IPS DF 6.9 (cell line): ENCODE measurements around the gene ANO7.

Experiments
- DNase-seq: peaks from one replicate; pipeline ENCODE4 v3.0.0-alpha.2; 2013; ENCODE audit warnings: low read depth, low spot score
- H3K27ac ChIP-seq: one replicate; pipeline ENCODE4 v1.5.1; 2013; ENCODE audit warnings: low read length, control low read depth
- H3K27me3 ChIP-seq: 2 replicates; pipeline ENCODE4 v1.6.1; 2013; ENCODE audit warnings: mild to moderate bottlenecking, low read length; ENCODE audit not compliant: control insufficient read depth, insufficient read depth
- H3K36me3 ChIP-seq: 2 replicates; pipeline ENCODE4 v1.6.1; 2013; ENCODE audit warnings: low read length; ENCODE audit not compliant: control insufficient read depth, insufficient read depth
- H3K4me1 ChIP-seq: 2 replicates; pipeline ENCODE4 v1.6.1; 2013; ENCODE audit warnings: low read length; ENCODE audit not compliant: control insufficient read depth, insufficient read depth
- H3K4me3 ChIP-seq: 2 replicates; pipeline ENCODE4 v1.5.1; 2013; ENCODE audit warnings: mild to moderate bottlenecking, low read length
- H3K9me3 ChIP-seq: 2 replicates; pipeline ENCODE4 v1.6.1; 2013; ENCODE audit warnings: low read length, inconsistent platforms; ENCODE audit not compliant: control insufficient read depth, insufficient read depth
- WGBS: extraction: QIAGEN DNeasy Blood & Tissue Kit; methylation state at CpG from one replicate; pipeline ENCODE4 v1.1.7; 2013; ENCODE audit warnings: mixed read lengths, missing lambda C conversion rate; ENCODE audit not compliant: insufficient read length, insufficient coverage; 5-methylcytosine and 5-hydroxymethylcytosine counted together

The ANO7 gene

DNA sequence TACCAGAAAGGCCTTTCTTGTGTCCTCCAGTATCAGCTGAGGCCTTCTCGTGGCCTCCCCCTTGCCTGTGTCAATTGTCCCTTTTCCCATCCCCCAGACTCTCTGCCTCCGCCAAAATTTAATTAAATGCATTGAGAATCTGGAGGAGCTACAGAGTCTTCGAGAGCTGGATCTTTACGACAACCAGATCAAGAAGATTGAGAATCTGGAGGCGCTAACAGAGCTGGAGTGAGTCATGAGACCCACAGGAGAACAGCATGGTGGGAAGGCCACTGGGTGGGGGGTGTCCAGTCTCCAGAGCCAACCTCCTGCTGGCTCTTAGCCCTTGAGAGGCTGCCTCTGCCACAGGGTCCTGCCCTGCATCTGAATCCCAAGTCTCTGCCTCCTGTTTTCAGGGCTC, 29.4 kb upstream of the ANO7 start:
- WGBS: no CpG with 5 or more reads among the region's 5 CpGs
- Histone ChIP-seq H3K4me3 (no peak overlapping the region), H3K9me3 (no peaks in the 10 kb centered on the region), H3K27me3 (no peaks in the 10 kb centered on the region), H3K36me3 (no peaks in the 10 kb centered on the region), H3K27ac (no peak overlapping the region), H3K4me1 (no peaks in the 10 kb centered on the region)
- no peak for DNase-seq

DNA sequence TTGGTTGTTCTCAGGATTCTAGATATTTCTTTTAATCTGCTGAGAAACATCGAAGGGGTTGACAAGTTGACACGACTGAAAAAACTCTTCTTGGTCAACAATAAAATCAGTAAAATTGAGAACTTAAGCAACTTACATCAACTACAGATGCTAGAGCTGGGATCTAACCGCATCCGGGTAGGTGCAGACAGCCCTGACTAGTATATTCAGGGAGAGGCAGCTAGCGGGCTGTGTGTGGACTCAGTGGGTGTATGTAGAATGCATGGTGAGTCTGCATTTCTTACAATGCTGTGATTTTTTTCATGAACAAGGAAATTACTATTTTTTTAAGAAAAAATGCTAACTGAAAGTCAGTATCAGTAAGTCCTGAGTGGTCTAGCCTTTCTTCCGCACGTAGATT, 28.2 kb upstream of the ANO7 start:
- no peak for DNase-seq
- WGBS: no CpG with 5 or more reads among the region's 7 CpGs
- Histone ChIP-seq H3K4me3 (no peak overlapping the region), H3K27me3 (no peaks in the 10 kb centered on the region), H3K27ac (no peak overlapping the region), H3K36me3 (no peaks in the 10 kb centered on the region), H3K9me3 (no peaks in the 10 kb centered on the region), H3K4me1 (no peaks in the 10 kb centered on the region)

DNA sequence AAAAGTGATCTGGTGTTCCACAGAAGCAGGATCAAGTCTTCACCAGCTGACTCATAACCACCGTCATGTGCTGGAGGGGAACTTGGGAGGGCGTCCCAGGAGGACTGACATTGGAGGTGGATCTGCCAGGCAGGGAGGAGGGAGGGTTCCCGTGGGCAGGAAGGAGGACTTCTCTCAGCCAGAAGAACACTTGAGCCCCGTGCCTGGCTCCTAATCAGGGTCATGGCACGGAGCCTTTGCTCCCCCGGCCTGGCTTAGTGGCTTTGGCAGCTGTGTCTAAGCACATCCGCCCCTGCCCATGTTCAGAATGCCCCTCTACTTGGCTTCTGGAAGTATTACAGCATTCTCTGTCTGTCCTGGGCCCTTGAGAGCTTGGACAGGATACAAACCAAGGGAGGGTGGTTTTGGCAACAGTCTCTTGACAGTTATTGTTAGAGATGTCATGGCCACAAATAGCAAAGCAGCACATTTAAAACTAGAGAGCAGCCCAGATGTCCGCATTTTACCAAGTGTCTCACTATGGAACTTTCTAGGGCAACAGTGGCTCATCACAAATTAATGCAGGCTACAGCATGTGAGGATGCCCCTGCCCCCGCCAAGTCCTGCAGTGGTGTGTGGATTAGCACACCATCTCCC, 26.7 kb upstream of the ANO7 start:
- no peak for DNase-seq
- no peak overlapping the region for H3K4me3 ChIP-seq
- H3K36me3 ChIP-seq: 0 out of 2 replicates have a peak, but pooled peaks cover 5% of the 10 kb centered on the region
- no peaks in the 10 kb centered on the region for H3K9me3 ChIP-seq
- H3K4me1 ChIP-seq: no peaks in the 10 kb centered on the region
- H3K27ac ChIP-seq: no peak overlapping the region
- no CpG with 5 or more reads among the region's 9 CpGs for WGBS
- H3K27me3 ChIP-seq: no peaks in the 10 kb centered on the region

DNA sequence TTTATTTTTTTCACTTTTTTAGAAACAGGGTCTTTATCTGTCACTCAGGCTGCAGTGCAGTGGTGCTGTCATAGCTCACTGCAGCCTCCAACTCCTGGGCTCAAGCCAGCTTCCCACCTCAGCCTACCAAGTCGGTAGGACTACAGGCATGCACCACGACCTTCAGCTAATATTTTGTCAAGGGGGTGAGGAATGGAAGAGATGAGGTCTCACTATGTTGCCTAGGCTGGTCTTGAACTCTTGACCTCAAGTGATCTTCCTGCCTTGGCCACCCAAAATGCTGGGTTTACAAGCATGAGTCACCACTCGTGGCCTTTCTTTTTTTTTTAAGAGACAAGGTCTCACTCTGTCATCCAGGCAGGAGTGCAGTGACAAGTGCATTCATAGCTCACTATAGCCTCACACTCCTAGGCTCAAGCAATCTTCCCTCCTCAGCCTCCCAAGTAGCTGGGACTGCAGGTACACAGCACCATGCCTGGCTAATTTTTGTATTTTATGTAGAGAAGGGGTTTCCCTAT, 24.8 kb upstream of the ANO7 start:
- no peaks in the 10 kb centered on the region for H3K4me1 ChIP-seq
- H3K27me3 ChIP-seq: no peaks in the 10 kb centered on the region
- H3K36me3 ChIP-seq: 0 out of 2 replicates have a peak, but pooled peaks cover 5% of the 10 kb centered on the region
- no peak for DNase-seq
- H3K4me3 ChIP-seq: no peak overlapping the region
- WGBS: no CpG with 5 or more reads among the region's 3 CpGs
- no peak overlapping the region for H3K27ac ChIP-seq
- no peaks in the 10 kb centered on the region for H3K9me3 ChIP-seq

DNA sequence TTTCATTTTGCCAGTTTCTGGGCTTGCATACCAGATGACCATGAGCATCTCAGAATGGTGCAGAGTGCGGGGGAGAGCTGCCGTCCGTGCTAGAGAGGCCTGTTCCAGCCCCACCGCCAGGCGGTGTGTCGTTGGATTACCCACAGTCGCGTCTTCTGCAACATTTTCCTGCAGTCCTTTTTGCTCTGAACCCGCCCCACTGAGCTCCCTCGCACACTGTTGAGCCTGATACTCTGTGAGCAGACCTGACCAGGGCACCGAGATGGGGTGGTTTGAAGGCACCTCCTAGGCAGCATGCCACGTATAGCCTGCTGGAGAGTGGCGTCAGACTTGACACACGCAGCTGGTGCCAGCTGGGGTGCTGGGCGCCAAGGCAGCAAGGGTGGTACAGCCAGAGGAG, 20.1 kb upstream of the ANO7 start:
- no CpG with 5 or more reads among the region's 15 CpGs for whole genome bisulfite sequencing
- no peaks in the 10 kb centered on the region for H3K27me3 ChIP-seq
- H3K4me3 ChIP-seq: no peak overlapping the region
- no peaks in the 10 kb centered on the region for H3K4me1 ChIP-seq
- no peak overlapping the region for H3K27ac ChIP-seq
- H3K9me3 ChIP-seq: no peaks in the 10 kb centered on the region
- no peak for DNase-seq
- 0 out of 2 replicates have a peak, but pooled peaks cover 5% of the 10 kb centered on the region for H3K36me3 ChIP-seq

DNA sequence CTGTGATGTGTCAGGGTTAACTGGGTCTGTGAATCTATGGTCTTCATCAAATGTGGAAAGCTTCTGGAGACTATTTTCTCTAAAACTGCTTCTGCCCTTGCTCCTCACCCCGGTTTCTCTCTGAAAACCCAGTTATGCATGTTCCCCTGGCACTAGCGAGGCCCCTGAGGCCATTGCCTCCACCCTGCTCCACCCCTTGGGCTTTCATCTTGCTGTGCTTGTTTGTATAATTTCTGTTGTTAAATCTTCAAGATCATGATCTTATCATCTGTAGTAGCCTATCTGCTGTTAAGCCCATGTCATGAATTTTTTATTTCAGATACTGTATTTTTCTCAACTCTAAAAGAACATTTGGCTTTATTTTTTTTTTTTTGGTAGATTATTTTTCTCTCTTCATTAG, 14.9 kb upstream of the ANO7 start:
- Histone ChIP-seq H3K9me3 (no peaks in the 10 kb centered on the region), H3K27ac (no peak overlapping the region), H3K4me3 (no peak overlapping the region), H3K27me3 (no peaks in the 10 kb centered on the region), H3K4me1 (no peaks in the 10 kb centered on the region), H3K36me3 (no peaks in the 10 kb centered on the region)
- no CpG with 5 or more reads among the region's 2 CpGs for WGBS
- DNase-seq: no peak

DNA sequence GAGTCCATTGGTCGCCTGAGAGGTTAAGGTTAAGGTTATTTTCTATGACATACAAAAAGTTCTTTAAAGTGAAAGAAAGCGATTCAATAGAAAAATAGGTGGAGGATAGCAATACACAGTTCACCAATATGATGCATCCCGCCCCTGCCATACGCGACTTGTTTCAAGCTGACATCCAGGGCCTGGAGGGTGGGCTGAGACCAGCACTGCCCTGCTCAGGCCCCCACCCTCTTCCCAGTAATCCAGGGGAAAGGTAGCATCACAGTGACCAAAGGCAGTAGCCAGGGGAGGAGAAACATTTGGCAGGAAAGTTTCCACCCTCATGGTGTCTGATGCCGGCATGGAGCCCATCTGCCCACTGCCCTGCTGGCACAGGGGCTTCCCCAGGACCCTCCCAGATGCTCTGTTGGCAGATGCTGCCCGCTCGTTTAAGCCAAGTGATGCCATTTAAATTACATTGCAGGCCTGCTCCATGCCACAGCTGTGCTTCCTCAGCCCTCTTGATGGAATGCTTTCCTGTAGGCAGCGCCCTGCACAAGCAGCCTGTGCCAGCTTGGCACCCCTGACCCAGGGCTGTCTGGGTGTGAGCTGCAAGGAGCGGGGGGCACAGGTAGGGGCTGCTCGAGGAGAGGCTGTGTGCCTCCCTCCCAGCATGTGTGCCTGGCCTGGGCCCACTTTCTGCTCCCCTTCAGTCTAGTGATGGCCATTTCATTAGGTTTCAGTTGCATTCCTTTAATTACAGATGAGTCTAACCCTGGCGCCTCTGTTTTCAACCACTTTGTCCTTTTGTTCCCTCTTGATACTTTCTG, 10.7 kb upstream of the ANO7 start:
- no peak overlapping the region for H3K4me3 ChIP-seq
- no peaks in the 10 kb centered on the region for H3K4me1 ChIP-seq
- no peak for DNase-seq
- no peaks in the 10 kb centered on the region for H3K36me3 ChIP-seq
- H3K27ac ChIP-seq: no peak overlapping the region
- H3K27me3 ChIP-seq: no peaks in the 10 kb centered on the region
- WGBS: no CpG with 5 or more reads among the region's 12 CpGs
- no peaks in the 10 kb centered on the region for H3K9me3 ChIP-seq

DNA sequence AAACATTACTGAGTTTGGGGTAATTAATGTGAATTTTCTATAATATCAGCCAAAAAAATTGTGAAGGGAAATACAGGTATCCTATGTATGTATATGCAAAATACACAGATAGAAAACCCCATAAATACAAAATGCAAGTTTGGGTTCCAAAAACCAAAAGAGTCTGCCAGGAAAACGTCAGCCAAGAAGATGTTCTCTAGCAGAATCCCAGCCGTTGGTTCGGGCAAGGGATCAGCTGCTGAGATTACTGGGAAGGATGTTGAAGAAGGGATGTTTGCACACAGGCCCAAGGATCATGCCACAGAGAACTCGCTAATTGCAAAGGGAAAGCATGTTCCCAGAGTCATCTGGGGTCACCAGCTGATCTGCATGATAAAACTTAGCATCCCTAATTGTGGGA, 9.5 kb upstream of the ANO7 start:
- no CpG with 5 or more reads among the region's 4 CpGs for WGBS
- Histone ChIP-seq H3K9me3 (no peaks in the 10 kb centered on the region), H3K36me3 (no peaks in the 10 kb centered on the region), H3K4me1 (no peaks in the 10 kb centered on the region), H3K27me3 (no peaks in the 10 kb centered on the region), H3K27ac (no peak overlapping the region), H3K4me3 (no peak overlapping the region)
- DNase-seq: no peak

DNA sequence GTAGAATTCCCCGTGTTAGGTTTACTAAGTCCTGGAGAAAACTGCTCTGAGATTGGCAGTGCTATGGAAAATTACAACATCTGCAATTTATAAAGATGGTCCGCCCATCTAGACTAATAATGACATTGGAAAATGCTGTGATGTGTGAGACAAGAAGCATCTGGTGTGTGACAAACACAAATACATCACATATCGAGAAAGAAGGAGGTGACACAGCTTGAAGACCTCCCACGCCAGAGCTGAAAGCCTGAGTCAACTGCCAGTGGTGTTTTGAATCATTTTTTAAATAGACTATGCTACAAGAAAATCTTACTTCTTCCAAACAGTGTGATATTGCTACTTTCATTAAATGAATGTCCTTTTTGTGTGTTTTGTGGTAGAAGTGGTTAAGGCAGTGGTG, 8.6 kb upstream of the ANO7 start:
- Histone ChIP-seq H3K36me3 (no peaks in the 10 kb centered on the region), H3K27ac (no peak overlapping the region), H3K4me3 (no peak overlapping the region), H3K4me1 (no peaks in the 10 kb centered on the region), H3K9me3 (no peaks in the 10 kb centered on the region), H3K27me3 (no peaks in the 10 kb centered on the region)
- no CpG with 5 or more reads among the region's 4 CpGs for WGBS
- DNase-seq: no peak

DNA sequence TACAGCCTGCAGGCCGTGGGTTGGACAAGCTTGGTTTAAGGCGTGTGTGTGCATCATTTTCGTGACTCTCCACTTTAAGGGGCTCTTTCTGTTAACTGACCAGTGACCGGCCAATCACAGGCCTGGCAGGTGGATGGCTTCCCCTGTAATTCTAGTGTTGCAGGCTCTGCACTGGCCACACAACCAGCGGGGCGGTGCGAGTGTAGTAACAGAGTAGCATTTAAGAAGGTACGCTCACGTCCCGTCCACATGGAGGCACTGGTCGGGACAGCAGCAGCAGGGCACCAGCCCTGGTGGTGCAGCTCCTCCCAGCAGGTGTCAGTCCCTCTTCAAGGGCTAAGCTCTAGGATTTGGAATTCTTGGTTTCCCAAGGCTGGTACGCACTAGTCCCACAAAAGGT, 8.0 kb upstream of the ANO7 start:
- peak; percentile 54 for DNase-seq

More for the DNA sequence above, 8.0 kb upstream of the ANO7 start:
- whole genome bisulfite sequencing: no CpG with 5 or more reads among the region's 12 CpGs
- Histone ChIP-seq H3K4me3 (no peak overlapping the region), H3K4me1 (no peaks in the 10 kb centered on the region), H3K27ac (no peak overlapping the region), H3K9me3 (no peaks in the 10 kb centered on the region), H3K27me3 (no peaks in the 10 kb centered on the region), H3K36me3 (no peaks in the 10 kb centered on the region)
